Measurements from ENCODE around the gene OPA3.
"Not testable (repeated sequence)": the region's sequence is repeated elsewhere in the genome, so short reads cannot be mapped to it uniquely, and the experiment has no call there.

Gene OPA3

DNA sequence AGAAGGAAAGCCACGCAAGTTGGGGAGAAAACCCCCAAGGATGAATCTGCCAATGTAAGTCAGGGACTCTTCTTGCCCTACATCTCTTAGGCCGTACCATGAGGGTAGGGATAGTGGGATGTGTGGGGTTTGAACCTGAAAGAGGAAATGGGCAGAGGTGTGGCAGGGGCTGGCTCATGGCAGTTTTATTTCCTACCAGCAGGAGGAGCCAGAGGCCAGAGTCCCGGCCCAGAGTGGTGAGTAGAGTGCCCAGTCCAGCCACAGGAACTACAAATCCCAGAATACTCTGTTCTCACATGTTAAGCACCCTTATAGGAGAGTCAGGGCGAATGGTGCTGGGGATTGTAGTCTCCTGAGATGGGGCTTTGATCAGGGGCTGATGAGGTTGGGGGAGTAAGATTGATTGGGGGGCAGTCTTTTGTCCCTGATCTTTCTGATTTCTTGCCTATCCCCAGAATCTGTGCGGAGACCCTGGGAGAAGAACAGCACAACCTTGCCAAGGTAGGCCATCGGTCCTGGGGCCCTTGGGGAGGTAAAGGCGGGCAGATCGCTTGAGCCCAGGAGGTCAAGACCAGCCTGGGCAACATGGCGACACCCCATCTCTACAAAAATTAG lies 60.9 kb downstream of the OPA3 start:
- DNase-seq (ENCODE audit: extremely low read depth in 1 of 2, low read depth in 1 of 2), result peak; percentile 37 to 44

DNA sequence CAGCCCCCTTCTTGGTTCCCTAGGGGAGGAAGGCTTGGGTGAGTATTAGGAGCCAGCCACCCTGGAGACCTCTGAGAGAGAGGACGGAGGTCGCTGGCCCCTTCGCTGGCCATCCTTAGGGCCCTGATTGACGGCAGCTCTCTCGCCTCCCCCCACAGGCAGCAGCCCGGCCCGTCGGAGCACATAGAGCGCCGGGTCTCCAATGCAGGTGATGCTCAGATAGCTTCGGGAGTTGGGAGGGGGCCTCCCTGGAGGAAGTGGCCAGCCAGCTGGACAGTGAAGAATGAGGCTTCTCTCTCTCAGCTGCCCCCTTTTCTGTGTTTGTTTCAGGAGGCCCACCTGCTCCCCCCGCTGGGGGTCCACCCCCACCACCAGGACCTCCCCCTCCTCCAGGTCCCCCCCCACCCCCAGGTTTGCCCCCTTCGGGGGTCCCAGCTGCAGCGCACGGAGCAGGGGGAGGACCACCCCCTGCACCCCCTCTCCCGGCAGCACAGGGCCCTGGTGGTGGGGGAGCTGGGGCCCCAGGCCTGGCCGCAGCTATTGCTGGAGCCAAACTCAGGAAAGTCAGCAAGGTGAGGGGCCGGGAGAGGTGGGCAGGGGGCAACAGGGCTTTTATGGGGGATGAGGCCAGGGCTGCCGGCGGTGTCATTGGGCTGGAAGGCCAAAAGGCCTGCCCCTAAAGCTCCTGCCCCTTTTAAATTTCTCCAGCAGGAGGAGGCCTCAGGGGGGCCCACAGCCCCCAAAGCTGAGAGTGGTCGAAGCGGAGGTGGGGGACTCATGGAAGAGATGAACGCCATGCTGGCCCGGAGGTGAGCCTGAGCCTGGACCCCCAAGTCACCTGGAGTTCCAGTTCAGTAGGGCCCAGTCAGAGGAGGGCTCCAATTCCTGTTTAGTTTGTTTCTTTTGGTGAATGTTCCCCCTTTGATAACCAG lies 62.3 kb downstream of the OPA3 start:
- no peak for DNase-seq (ENCODE audit: extremely low read depth in 1 of 2, low read depth in 1 of 2)

DNA sequence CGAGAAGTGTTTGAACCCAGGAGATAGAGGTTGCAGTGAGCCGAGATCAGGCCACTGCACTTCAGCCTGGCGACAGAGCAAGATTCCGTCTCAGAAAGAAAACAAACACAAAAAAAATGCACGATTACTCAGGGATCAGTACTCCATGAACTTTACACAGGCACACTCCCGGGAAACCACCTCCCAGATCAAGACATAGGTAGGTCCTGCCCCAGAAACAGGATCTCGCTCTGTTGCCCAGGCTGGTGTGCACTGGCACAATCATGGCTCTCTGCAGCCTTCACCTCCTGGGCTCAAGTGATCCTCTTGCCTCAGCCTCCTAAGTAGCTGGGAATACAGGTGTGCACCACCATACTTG lies 66.2 kb downstream of the OPA3 start:
- no peak for DNase-seq (ENCODE audit: extremely low read depth in 1 of 2, low read depth in 1 of 2)

DNA sequence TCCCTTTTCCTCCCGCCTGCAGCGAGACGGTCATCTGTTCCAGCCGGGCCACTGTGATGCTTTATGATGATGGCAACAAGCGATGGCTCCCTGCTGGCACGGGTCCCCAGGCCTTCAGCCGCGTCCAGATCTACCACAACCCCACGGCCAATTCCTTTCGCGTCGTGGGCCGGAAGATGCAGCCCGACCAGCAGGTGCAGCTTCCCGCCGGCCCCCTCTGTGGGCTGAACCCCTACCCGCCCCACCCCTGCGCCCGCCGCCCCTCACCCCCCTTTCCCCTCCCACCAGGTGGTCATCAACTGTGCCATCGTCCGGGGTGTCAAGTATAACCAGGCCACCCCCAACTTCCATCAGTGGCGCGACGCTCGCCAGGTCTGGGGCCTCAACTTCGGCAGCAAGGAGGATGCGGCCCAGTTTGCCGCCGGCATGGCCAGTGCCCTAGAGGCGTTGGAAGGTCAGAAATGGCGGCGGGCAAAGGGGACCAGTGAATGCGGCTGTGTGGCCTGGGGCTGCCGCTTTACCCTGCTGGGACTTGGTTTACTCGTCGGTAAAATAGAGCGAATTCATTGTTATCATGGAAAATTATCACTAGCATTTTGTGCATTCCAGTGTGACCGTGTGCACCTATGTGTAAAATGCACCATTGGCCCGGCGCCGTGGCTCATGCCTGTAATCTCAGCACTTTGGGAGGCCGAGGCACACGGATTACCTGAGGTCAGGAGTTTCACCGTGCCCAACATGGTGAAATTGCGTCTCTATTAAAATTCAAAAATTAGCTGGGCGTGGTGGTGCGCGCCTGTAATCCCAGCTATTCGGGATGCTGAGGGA lies 66.7 kb downstream of the OPA3 start:
- no peak for DNase-seq (ENCODE audit: extremely low read depth in 1 of 2, low read depth in 1 of 2)

DNA sequence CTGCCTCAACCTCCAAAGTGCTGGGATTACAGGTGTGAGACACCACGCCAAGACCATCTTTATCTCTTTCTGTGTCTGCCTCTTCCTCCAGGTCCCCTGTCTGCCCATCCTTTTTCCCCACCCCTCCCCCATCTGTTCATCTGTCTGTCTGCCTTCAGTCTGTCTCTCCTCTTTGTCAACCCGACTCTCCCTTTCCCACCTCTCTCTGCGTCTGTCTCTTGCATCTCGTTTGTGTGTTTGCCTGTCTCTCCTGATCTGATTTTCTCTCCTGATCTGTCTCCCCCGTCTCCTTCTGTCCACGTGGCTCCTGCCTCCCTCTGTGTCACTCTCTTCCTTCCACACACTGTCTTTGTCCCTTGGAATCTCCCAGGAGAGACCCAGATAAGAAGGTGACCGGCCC lies 67.4 kb downstream of the OPA3 start:
- DNase-seq (ENCODE audit: extremely low read depth in 1 of 2, low read depth in 1 of 2), result no peak

DNA sequence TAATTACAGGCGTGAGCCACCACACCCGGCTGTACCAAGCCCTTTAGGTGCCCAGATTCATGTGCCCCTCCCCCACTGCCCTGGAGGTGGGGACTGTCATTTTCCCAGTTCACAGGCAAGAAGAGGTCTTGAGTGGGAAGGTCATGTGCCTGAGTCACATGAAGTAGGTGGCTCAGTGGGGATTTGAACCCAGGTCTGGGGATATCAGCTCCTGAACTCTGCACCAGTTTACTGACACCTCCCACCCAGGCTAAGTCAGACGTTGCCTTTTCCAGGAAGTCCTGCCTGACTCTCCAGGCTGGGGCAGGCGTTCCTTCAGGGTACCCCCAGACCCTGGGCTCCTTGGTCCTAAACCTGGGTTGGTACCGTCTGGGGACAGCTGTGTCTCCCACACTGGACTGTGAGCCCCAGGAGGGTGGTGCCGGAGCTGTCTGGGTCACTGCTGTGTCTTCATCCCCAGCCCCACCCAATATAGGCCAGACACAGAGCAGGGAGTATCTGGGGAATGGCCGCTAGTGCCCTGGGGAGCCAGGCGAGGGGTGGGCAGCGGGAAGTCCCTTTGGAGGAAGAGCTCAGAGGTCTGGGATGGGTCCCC lies 68.7 kb downstream of the OPA3 start:
- no peak for DNase-seq (ENCODE audit: extremely low read depth in 1 of 2, low read depth in 1 of 2)

DNA sequence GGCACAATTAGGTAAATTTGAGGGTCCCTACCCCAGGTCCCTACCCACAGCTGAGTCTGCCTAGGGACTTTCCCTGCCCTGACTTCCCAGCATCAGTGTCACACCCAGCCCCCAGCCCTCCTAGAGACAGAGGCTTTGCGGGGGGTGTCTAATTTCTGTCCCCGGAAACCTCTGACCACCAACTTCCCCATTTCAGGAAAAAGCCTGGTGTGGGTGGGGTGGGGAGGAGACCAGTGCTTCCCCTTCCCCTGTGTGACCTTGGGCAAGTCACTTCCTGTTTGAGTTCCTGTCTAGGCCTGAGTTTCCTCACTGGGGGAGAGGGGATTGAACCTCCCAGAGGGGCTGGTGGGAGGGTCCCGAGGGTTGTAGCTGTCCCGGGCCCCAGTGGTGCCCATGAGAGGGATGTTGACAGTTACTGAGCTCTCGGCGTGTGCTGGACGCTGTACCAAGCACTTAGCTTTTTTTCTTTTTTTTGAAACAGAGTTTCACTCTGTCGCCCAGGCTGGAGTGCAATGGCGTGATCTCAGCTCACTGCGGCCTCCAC lies 69.4 kb downstream of the OPA3 start:
- no peak for DNase-seq (ENCODE audit: extremely low read depth in 1 of 2, low read depth in 1 of 2)

DNA sequence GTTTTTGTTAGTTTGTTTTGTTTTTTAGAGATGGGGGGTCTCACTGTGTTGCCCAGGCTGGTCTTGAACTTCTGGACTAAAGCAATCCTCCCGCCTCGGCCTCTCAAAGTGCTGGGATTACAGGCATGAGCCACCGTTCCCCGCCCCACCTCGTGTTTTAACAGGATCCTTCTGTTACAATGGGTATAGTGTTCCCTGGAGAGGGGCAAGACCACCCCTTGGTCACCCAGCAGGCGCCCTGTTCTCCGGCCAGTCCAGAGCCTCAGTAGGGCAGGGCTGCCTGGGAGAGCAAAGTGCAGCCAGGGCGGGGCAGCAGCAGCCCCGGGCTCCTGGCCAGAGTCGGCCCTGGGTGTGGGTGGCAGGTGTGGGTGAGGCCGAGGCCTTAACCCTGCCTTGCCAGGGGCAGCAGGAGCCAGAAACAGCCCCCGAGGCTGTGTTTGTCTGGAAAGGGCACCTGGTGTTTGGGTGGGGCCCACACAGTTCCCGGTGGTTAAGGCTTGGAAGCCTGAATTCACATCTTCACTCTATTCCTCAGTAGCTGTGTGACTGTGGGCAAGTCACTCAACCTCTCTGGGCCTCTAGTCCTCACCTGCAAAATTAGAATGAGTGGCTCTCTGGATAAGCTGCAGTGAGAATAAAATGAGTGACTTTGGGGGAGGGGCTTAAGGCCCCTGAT lies 70.1 kb downstream of the OPA3 start:
- DNase-seq (ENCODE audit: extremely low read depth in 1 of 2, low read depth in 1 of 2), result no peak

DNA sequence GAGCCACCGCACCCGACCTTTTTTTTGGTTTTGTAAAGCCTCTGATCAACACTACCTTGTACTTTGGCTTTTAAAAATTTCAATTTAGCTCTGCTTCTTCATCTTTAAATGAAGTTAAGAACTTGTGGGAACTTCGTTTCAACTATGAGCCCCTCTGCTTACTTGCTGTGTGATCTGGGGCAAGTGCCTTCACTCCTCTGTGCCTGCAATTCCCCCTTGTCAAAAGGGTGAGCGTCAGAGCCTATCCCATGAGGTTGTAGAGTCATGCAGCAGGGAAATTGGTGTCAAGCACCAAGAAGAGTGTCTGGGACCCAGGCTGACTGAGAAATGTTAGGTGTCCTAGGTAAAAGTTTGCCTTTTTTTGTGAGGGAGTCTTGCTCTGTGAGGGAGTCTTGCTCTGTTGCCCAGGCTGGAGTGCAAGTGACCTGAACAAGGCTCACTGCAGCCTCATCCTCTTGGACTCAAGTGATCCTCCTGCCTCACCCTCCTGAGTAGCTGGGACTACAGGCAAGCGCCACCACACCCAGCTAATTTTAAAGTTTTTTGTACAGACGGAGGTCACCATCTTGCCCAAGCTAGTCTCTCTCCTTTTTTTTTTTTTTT lies 71.6 kb downstream of the OPA3 start:
- DNase-seq (ENCODE audit: extremely low read depth in 1 of 2, low read depth in 1 of 2), result no peak

DNA sequence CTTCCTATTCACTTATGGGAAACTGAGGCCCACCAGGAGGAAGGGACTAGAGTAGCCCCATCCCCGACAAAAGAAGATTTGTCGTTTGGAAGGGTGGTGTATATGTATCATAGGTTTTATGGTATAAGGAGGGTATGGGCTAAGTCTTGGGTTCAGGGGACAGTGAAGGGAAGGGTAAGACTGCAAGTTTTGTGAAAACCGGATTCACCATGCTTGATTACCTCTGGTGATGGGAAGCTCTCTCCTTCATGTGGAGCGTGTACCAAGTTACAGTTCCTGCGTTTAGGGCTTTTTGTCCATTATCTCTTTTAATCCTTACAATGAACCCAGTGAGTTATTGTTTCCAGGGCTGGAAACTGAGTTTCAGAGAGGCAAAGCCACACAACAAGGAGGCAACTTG lies 73.5 kb downstream of the OPA3 start:
- DNase-seq (ENCODE audit: extremely low read depth in 1 of 2, low read depth in 1 of 2), result no peak

DNA sequence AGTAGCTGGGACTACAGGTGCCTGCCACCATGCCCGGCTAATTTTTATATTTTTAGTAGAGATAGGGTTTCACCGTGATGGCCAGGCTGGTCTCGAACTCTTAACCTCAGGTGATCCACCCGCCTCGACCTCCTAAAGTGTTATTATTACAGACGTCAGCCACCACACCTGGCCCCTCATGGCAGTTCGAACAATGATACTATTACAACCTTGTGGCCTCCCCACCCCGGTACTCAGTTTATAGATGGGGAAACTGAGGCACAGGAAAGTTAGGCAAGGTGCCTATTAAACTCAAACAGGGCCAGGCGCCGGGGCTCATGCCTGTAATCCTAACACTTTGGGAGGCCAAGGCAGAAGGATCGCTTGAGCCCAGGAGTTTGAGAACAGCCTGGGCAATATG lies 74.2 kb downstream of the OPA3 start:
- DNase-seq (ENCODE audit: extremely low read depth in 1 of 2, low read depth in 1 of 2), result not testable (repeated sequence)

DNA sequence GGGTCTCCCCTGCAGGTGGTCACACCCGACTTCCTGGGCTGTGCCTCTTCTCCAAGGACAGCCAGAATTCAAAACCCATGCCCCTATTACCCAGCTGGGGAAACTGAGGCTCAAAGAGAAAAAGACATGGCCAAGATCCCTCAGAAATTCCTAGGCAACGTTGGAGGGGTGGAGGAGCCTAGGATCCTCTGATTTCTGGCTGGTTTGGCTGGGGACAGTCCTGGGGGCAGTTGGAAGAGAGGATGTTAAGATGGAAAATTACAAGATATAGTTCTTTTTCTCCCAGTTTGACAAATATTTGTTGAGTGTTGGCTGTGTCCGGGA lies 74.9 kb downstream of the OPA3 start:
- no peak for DNase-seq (ENCODE audit: extremely low read depth in 1 of 2, low read depth in 1 of 2)

DNA sequence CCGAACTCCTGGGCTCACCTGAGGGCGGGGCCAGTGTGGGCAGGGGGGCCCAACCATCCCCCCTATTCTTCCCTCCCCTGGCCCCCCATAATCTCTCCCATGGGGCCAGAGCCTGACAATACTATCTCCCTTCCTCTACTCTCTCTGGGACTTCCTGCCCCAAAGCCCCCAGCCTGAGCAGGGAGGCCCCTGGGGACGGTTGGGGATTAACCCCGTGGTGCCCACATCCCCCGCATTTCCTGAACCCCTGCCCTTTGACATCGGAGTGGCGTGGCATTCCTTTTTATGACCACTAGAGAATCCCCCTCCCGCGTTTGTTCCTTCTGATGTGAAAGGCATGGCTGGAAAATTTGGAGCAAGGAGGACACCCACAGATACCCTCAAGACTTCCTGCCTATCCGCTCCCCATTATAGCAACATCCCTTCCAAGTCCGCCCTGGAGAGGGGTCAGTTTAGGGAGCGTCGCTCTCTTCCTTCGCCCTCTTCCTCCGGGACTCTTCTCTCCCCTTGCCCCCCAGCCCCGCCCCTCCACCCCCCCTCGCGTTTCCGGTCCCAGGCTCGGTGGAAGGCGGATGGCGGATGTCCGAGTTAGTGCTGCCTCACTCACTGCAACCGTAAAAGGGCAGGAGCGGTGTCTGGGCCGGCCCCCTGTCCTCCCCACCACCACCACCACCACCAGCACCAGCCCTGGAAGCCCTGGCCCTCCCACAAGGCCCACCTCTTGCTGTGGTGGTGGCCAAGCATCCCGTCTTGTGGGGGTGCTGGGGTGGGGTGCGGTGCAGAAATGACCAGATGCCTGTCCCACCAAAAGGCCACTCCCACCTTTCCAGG lies 75.5 kb downstream of the OPA3 start:
- no peak for DNase-seq (ENCODE audit: extremely low read depth in 1 of 2, low read depth in 1 of 2)

DNA sequence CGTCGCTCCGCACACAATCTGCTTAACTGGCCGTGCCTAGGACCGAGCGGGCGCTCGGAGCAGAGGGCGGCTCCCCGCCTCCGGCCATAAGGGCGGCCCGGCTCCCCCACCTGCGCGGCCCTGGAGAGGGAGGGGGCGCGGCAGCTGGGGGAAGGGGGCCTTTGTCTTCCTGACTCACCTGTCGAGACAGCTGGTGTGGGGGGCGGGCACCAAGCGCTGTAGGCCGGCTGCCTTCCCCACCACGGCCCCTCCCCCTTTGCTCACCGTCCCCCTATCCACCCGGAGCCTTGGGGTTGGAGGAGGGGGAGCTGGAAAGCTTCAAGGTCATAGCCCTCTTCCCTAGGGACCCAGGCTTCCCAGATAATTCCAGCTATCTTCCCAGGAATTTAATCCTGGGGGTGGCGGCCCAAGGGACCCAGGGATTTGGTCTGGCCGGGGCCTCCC lies 76.2 kb downstream of the OPA3 start:
- no peak for DNase-seq (ENCODE audit: extremely low read depth in 1 of 2, low read depth in 1 of 2)

DNA sequence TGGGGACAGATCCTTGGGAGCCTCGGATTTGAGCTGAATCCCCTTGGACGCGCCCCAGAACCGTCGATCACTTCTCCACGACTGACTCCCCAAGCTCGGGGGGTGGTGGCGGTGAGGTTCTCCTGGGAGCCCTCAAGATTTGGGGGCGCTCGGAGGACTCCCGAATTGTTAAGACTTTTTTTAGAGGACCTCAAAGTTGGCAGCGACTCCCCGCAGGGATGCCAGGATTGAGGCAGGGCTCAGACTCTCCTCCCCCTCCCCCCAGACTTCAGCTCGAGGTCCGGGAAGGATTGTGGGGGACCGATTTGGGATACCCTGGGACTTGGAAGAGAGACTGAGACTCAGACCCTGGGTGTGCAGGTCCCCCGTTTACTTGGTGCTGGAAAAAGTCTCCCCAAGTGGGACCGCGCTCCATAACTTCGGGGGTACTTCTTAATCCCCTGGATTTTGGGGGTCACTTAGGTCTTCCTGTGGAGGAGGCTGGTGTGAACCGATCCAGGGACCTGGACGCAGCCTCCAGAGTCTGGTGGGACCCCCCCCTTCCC lies 76.7 kb downstream of the OPA3 start:
- no peak for DNase-seq (ENCODE audit: extremely low read depth in 1 of 2, low read depth in 1 of 2)

DNA sequence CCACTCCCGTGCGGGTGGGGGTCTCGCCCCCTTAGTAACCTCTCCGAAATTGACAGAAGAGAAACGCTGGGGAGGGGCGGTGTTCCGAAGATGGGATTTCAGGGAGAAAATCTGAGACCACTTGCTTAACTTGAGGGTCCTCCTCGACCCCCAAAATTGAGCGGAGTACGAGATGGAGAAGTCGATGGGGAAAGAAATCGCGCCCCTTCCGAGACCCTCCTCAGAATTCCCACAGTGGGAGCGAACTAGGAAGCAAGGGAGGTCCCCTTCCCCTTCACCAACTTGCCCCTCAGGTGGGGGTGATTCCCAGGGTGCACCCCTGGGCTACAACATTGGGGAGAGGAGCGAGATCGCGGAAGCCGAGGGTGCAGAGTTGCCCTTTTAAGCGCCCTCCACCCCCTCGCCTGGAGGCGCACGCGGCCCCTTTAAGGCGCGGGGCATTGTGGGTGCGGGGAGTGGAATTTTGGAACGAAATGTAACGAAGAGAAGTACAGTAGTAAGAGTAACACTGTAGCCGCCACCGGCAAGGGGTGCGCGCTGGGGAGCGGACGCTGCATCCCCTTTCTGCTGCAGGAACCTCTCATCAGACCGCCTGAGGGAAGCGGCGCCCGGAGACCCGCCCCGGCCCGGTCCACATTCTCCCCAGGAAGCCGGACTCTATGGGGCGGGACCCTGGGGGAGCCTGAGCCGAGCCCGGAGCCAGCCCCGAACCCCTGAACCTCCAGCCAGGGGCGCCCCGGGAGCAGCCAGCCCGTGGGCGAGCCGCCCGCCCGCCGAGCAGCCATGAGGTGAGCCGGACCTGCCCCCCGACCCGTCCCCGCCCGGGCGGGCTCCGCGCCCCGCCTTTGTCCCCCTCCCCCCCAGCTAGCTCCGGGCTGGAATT lies 77.4 kb downstream of the OPA3 start, which contains the start of gene VASP:
TSS of gene VASP (plus strand) at position 491 of the 883 bp plus-strand sequence. CDS start at position 784, 293 bp downstream.
- peak; percentile 76 to 85 for DNase-seq (ENCODE audit: extremely low read depth in 1 of 2, low read depth in 1 of 2)

DNA sequence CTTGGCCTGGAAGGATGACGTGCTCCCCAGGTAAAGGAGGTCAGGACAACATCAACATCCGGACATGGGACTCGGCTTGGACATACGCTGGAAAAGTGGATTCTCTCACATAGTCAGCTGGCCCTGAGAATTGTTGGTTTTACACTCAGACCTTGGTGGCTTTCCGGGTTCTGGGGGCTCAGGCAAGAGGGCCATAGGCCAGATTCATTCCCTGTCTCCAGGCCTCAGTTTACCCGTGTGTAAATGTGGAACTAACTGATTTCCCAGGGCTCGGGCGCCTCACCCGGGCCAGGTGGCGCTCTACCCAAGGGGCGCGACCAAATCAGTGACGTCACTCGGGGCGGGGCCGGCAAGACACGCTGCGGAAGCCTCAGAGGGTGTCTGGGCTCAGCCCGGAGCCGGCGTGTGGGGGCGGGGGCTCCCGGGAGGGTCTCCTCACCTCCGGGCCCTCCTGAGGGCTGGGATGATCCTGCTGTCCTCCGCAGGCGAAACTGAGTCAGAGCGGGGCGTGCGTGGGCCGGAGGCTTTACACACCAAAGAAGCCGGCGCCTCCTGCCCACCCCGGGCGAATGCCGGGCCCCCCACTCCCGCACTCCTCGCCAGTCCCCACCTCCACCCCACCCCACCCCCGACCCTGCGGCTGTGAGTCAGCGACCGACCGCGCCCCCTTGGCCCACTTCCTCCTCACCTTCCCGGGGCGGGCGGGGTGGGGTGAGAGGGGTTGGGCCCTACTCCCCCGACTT lies 78.2 kb downstream of the OPA3 start:
- DNase-seq (ENCODE audit: extremely low read depth in 1 of 2, low read depth in 1 of 2), result peak; percentile 91 to 98
